GM18870 (cell line): ENCODE measurements around the gene MYO18B.
"Not testable (repeated sequence)": the region's sequence is repeated elsewhere in the genome, so short reads cannot be mapped to it uniquely, and the experiment has no call there.

Source experiments
- ATAC-seq: cut with Tn5 transposase; IDR thresholded peaks from one replicate; pipeline ENCODE4 v1.9.1; 2021; ENCODE audit warnings: moderate library complexity; ENCODE audit not compliant: unreplicated experiment

The MYO18B gene

GRCh38 chr22:25970999-25971811 is 229.2 kb downstream of the MYO18B start:
- no peak for ATAC-seq

GRCh38 chr22:25972397-25972796 is 230.4 kb downstream of the MYO18B start:
- no peak for ATAC-seq

- ATAC-seq, result no peak
These were observed 234.4 kb downstream of the MYO18B start for GRCh38 chr22:25976356-25976755.

- ATAC-seq, result no peak
These were observed 238.0 kb downstream of the MYO18B start for GRCh38 chr22:25979968-25980367.

- not testable (repeated sequence) for ATAC-seq
These were observed 242.9 kb downstream of the MYO18B start for GRCh38 chr22:25984911-25985310.

DNA sequence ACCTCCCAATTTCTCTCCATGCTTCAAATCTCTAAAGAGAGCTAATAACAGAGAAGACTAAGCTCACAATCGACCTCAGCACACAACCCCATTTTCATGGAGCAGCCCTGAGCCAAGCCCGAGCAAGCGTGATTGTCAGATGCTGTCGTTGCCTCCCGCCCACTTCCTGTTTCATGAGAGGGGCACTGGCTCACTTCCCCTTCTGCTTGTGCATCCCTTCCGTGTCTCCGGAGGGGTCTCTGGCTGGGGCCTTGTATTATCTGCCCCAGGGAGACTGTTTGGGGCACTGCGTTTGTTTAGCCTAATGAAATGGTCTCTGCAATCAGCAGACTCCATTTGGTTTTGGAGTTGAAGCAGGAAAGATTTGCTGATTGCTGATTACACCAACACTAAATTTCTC is 246.0 kb downstream of the MYO18B start:
- no peak for ATAC-seq

- no peak for ATAC-seq
These were observed 249.0 kb downstream of the MYO18B start for GRCh38 chr22:25990940-25991339.

DNA sequence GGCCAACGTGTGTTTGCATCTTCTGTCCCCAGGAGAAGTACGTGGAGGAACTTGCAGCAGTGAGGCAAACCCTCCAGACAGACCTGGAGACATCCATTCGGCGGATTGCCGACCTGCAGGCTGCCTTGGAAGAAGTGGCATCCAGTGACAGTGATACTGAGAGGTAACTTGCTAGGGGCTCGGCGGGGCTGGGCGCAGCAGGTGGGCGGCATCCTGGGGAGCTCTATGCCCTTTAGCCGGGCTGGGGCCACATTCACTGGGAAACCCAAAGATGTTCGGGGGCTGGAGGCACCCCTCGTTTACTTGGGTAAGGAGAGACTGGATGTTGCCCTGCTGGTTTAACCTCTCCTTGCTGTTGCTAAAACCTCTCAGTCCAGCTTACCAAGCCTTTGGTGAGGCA is 250.3 kb downstream of the MYO18B start:
- no peak for ATAC-seq

- ATAC-seq, result no peak
These were observed 254.7 kb downstream of the MYO18B start for GRCh38 chr22:25996669-25997068.

DNA sequence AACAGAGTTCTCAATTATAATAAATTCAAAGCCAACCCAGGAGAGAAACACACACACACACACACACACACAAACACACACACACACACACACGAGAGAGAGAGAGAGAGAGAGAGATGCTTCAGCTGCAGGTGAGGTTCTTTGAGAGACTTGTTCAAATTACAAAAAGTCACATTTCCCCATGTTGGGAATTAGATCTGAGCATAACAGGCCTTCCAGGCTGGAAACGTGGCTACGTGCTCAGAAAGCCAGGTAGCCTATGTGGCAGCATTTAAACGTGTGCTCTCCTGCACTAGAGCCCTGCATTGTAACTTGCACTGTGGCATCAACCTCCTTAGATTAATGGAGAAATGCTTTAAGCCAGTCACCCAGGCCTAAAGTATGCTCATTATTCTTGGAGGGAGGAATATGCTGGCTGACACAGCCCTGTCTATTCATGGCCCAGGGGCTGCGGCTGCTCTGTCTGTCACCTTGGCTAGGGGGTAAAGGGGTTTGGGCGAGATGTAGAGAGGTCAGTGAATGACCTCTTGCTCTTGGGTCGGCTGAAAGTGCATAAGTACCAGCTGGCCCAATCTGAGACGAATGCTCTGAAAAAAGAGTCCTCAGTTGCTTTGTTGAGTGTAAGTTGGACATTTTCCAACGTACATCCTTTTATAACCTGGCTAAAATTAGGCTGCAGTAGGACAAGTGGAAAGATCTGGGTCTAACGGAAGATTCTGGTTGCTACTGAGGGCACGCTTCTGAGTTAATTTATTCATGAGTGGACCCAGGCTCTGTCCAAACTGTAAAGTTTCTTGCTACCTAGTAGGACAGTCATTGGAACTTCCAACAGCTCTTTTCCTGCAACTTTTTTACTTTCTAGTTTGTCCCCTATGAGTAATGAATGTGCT is 256.1 kb downstream of the MYO18B start:
- no peak for ATAC-seq

DNA sequence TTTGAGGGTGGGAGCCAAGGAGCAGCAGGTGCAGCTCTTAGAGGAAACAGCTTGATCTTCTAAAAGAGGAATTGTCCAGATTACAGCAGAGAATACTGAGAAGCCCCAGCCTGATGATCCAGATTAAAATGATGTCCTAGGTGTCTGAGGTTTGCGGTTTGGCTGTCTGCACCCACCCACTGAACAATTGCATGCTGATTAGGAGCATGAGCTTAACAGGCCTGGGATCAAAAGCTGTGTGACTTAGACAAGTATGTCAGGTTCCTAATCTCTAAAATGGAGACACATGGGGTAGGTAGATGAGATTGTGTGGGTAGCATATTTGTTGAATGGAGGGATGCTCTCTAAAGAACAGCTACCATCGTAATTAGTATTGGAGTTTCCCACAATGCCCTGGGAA is 260.5 kb downstream of the MYO18B start:
- ATAC-seq, result no peak

DNA sequence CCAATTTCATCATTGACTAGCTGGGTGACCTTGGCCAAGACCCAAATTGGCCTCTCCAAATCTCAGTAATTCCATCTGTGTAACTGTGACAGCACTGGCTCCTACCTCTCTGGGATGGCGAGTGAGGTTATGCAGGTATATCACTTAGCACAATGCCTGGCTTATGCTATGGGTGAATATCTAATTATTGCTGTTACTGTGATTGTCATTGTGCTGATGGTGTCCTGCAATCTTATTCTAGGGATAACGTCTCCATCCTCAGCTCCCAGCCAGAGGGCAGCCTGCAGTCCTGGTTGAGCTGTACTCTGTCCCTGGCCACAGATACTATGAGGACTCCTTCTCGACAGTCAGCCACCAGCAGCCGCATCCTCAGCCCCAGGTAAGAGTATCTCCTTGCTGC is 262.5 kb downstream of the MYO18B start:
- ATAC-seq, result no peak

DNA sequence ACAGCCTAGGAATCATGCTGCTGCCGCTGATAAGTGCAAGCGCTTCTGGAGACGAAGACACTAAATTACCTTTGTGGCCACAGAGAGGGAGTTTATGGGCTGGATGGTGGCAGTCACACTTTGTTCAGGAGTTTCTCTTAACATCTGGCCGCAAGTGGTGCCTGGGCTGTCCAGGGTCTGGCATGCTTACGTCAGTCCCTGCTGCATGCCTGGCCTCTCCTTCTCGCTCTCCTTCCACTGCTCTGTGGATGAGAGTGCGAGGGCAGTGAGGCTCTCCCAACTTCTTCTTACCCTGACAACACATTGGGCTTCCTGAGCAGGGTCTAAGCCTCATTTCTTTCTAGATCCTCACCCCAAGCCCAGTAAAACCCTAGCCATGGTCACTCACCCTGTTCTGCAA is 266.6 kb downstream of the MYO18B start:
- ATAC-seq, result no peak

DNA sequence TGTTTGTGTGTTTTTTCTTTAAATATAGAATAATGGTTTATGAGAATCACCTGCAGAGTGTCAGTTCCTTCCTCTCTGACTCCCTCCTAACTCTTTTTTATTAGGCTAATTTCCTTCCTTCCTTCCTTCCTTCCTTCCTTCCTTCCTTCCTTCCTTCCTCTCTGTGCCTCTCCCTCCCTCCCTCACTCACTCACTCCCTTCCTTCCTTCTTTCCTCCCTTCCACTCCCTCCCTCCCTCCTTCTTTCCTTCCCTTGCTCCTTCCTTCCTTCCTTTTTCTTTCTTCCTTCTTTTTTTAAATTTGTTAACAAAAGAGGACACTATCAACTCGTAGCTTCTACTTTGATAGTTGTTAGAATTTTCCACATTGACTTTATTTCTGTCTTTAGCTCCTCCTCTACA is 274.9 kb downstream of the MYO18B start:
- ATAC-seq, result no peak

DNA sequence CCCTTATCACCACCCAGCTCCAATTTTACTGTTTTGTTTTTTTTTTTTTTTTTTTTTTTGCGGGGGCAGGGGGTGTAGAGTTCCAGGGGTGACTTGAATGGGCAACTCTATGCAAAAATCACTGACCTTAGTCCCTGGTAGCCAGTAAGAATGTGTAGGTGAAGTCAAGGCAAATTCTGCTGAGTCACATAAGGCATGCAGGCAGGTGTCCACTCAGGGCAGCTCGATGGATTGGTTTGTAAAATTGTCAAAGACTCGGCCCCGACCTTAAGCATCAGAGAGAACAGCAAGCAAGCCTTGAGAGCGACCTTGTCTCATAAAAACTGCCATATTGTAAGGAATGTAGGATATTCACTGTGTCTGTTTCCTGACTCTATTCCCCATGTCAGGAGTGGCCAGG is 275.9 kb downstream of the MYO18B start:
- ATAC-seq, result no peak

DNA sequence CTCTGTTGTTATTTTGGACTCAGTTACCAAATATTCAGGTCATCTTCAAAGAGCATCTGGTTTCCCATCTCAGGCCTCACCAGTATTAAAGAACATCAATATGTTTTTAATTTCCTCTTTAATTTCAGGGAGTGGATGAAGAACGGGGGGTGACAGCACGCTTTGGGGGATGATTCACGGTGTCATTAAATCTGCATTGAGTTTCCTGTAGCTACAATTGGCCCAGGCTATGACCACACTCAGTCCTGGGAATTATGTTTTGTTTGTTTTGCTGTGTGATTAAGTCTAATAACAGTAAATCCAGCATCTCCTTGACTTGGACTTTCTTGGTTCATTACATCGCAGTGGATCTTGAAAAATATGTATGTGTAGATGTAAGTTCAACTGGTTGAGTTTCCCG is 277.6 kb downstream of the MYO18B start:
- ATAC-seq, result no peak

DNA sequence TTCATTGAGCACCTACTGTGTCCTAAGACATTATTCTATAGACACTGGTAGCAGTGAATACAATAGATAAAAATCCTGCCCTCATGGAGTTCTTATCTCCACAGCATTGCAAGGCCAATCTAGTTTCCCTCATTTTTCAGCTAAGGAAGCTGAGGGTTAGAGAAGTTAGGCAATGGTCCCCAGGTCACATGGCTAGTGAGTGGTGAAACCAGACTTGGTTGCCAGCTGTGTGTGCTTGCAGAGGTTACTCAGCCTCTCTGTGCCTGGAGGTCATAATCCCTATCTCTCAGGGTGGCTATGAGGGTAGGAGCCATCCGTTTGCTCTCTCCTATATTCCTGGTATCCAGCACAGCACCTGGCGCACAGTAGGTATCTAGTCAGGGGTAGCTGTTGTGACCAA is 279.5 kb downstream of the MYO18B start:
- no peak for ATAC-seq

GRCh38 chr22:26023104-26023775 is 281.3 kb downstream of the MYO18B start:
- no peak for ATAC-seq

DNA sequence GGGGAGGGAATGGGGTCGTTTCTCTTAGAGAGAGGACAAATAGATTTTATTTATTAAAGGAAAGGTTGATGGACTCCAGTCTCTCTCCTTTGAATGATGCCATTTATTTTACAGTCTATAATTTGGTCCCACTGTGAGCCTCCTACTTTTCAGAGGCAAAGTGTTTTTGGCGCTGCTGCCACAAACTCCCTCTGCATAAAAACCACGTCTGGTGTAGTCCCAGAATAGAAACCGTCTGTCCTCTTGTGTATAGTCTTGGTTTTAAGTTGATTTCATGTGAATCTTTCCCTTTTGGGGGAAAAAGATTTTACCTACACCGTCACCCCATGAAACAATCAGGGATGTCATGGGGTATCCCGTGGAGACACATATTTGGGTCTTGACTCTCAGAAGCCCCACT is 283.6 kb downstream of the MYO18B start:
- ATAC-seq, result no peak

GRCh38 chr22:26027341-26027740 is 285.4 kb downstream of the MYO18B start:
- ATAC-seq, result no peak

GRCh38 chr22:26031641-26032040 is 289.7 kb downstream of the MYO18B start:
- ATAC-seq, result no peak

DNA sequence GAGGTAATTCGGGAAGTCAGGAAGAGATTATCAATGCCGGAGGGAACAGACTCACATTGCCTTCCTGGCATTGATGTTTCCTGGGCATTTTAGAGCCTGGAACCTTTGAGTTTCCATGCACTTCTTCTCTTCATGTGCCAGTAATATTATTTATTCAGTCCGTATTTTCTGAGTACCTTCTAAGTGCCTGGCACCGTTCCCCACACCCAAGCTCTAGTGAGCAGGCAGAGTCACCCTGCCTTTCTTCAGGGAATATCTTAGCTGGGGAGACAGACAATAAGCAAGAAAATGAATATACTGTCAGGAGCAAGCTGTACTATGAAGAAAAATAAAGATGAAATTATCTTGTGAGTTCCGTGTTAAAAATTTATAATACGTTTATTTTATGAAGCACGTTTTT is 291.1 kb downstream of the MYO18B start:
- ATAC-seq, result no peak
